HEK293 (cell line): ENCODE measurements around the gene NOX5.
A peak's percentile ranks its signal among the peaks of the same experiment; 100 is the strongest.

ENCODE experiments used
- AEBP2 ChIP-seq: fragments of 450-650 bp; formaldehyde crosslinking; IDR thresholded peaks from 2 replicates; pipeline ENCODE4 v1.5.1; 2016; ENCODE audit warnings: missing biosample characterization, missing genetic modification characterization, borderline replicate concordance
- BCL6B ChIP-seq: fragments of 450-650 bp; formaldehyde crosslinking; IDR thresholded peaks from 2 replicates; pipeline ENCODE4 v1.5.1; 2017; ENCODE audit warnings: missing biosample characterization, missing genetic modification characterization
- EGR2 ChIP-seq: fragments of 450-650 bp; formaldehyde crosslinking; IDR thresholded peaks from 2 replicates; pipeline ENCODE4 v1.5.1; 2016; ENCODE audit warnings: low read depth, missing biosample characterization, missing genetic modification characterization
- GFI1B ChIP-seq: fragments of 450-650 bp; formaldehyde crosslinking; IDR thresholded peaks from 2 replicates; pipeline ENCODE4 v1.5.1; 2016; ENCODE audit warnings: missing biosample characterization, missing genetic modification characterization
- GLIS1 ChIP-seq: fragments of 450-650 bp; formaldehyde crosslinking; IDR thresholded peaks from 2 replicates; pipeline ENCODE4 v1.5.1; 2016; ENCODE audit warnings: missing biosample characterization, missing genetic modification characterization
- IKZF3 ChIP-seq: fragments of 450-650 bp; IDR thresholded peaks from 2 replicates; pipeline ENCODE4 v1.5.0; 2018; ENCODE audit warnings: missing biosample characterization, mild to moderate bottlenecking, missing genetic modification characterization, moderate library complexity
- INSM2 ChIP-seq: fragments of 450-650 bp; formaldehyde crosslinking; IDR thresholded peaks from 2 replicates; pipeline ENCODE4 v1.5.1; 2016; ENCODE audit warnings: missing biosample characterization, missing genetic modification characterization
- KLF7 ChIP-seq: fragments of 450-650 bp; formaldehyde crosslinking; IDR thresholded peaks from 2 replicates; pipeline ENCODE4 v1.5.1; 2016; ENCODE audit warnings: missing biosample characterization, missing genetic modification characterization, borderline replicate concordance
- OVOL3 ChIP-seq: fragments of 450-650 bp; formaldehyde crosslinking; IDR thresholded peaks from 2 replicates; pipeline ENCODE4 v1.5.1; 2016; ENCODE audit warnings: missing biosample characterization, missing genetic modification characterization
- SALL2 ChIP-seq: fragments of 450-650 bp; formaldehyde crosslinking; IDR thresholded peaks from 2 replicates; pipeline ENCODE4 v1.5.0; 2017; ENCODE audit warnings: missing biosample characterization, mild to moderate bottlenecking, missing genetic modification characterization, borderline replicate concordance
- ZBTB49 ChIP-seq: fragments of 450-650 bp; formaldehyde crosslinking; IDR thresholded peaks from 2 replicates; pipeline ENCODE4 v1.5.1; 2016; ENCODE audit warnings: missing biosample characterization, missing genetic modification characterization, low read depth
- ZEB2 ChIP-seq: fragments of 450-650 bp; formaldehyde crosslinking; IDR thresholded peaks from 2 replicates; pipeline ENCODE4 v1.5.1; 2016; ENCODE audit warnings: missing biosample characterization, missing genetic modification characterization
- ZFHX2 ChIP-seq: fragments of 450-650 bp; formaldehyde crosslinking; conservative IDR thresholded peaks from 2 replicates; pipeline ENCODE4 v1.5.1; 2016; ENCODE audit warnings: missing biosample characterization, missing genetic modification characterization
- ZNF114 ChIP-seq: fragments of 450-650 bp; formaldehyde crosslinking; IDR thresholded peaks from 2 replicates; pipeline ENCODE4 v1.5.0; 2017; ENCODE audit warnings: missing biosample characterization, missing genetic modification characterization
- ZNF146 ChIP-seq: fragments of 450-650 bp; formaldehyde crosslinking; IDR thresholded peaks from 2 replicates; pipeline ENCODE4 v1.5.1; 2016; ENCODE audit warnings: missing biosample characterization, missing genetic modification characterization
- ZNF19 ChIP-seq: fragments of 450-650 bp; formaldehyde crosslinking; IDR thresholded peaks from 2 replicates; pipeline ENCODE4; 2016; ENCODE audit warnings: missing biosample characterization, missing genetic modification characterization, low read depth
- ZNF2 ChIP-seq: fragments of 450-650 bp; formaldehyde crosslinking; IDR thresholded peaks from 2 replicates; pipeline ENCODE4 v1.5.1; 2016; ENCODE audit warnings: missing biosample characterization, missing genetic modification characterization
- ZNF223 ChIP-seq: fragments of 450-650 bp; formaldehyde crosslinking; IDR thresholded peaks from 2 replicates; pipeline ENCODE4 v1.5.1; 2016; ENCODE audit warnings: missing biosample characterization, missing genetic modification characterization
- ZNF416 ChIP-seq: fragments of 450-650 bp; formaldehyde crosslinking; IDR thresholded peaks from 2 replicates; pipeline ENCODE4 v1.5.1; 2016; ENCODE audit warnings: missing biosample characterization, missing genetic modification characterization
- ZNF473 ChIP-seq: fragments of 450-650 bp; formaldehyde crosslinking; IDR thresholded peaks from 2 replicates; pipeline ENCODE4 v1.5.1; 2017; ENCODE audit warnings: missing biosample characterization, missing genetic modification characterization
- ZNF48 ChIP-seq: fragments of 450-650 bp; formaldehyde crosslinking; IDR thresholded peaks from 2 replicates; pipeline ENCODE4 v1.5.1; 2016; ENCODE audit warnings: missing biosample characterization, missing genetic modification characterization
- ZNF501 ChIP-seq: fragments of 450-650 bp; formaldehyde crosslinking; IDR thresholded peaks from 2 replicates; pipeline ENCODE4 v1.5.1; 2016; ENCODE audit warnings: missing biosample characterization, missing genetic modification characterization
- ZNF514 ChIP-seq: fragments of 450-650 bp; formaldehyde crosslinking; IDR thresholded peaks from 2 replicates; pipeline ENCODE4 v1.5.1; 2016; ENCODE audit warnings: missing biosample characterization, missing genetic modification characterization
- ZNF544 ChIP-seq: fragments of 450-650 bp; formaldehyde crosslinking; IDR thresholded peaks from 2 replicates; pipeline ENCODE4 v1.5.0; 2017; ENCODE audit warnings: missing biosample characterization, missing genetic modification characterization
- ZNF555 ChIP-seq: fragments of 450-650 bp; formaldehyde crosslinking; conservative IDR thresholded peaks from 2 replicates; pipeline ENCODE4 v1.5.1; 2017; ENCODE audit warnings: missing biosample characterization, mild to moderate bottlenecking, missing genetic modification characterization, inconsistent platforms
- ZNF585B ChIP-seq: fragments of 450-650 bp; formaldehyde crosslinking; IDR thresholded peaks from 2 replicates; pipeline ENCODE4 v1.5.1; 2016; ENCODE audit warnings: missing biosample characterization, missing genetic modification characterization
- ZNF704 ChIP-seq: fragments of 450-650 bp; formaldehyde crosslinking; IDR thresholded peaks from 2 replicates; pipeline ENCODE4 v1.5.1; 2016; ENCODE audit warnings: missing biosample characterization, missing genetic modification characterization
- ZNF76 ChIP-seq: fragments of 450-650 bp; formaldehyde crosslinking; IDR thresholded peaks from 2 replicates; pipeline ENCODE4; 2016; ENCODE audit warnings: low read depth, missing biosample characterization, missing genetic modification characterization, borderline replicate concordance
- ZNF792 ChIP-seq: fragments of 450-650 bp; formaldehyde crosslinking; IDR thresholded peaks from 2 replicates; pipeline ENCODE4 v1.5.1; 2016; ENCODE audit warnings: missing biosample characterization, missing genetic modification characterization
- ZSCAN18 ChIP-seq: fragments of 450-650 bp; formaldehyde crosslinking; IDR thresholded peaks from 2 replicates; pipeline ENCODE4 v1.5.1; 2016; ENCODE audit warnings: missing biosample characterization, missing genetic modification characterization
- ZSCAN23 ChIP-seq: fragments of 450-650 bp; formaldehyde crosslinking; IDR thresholded peaks from 2 replicates; pipeline ENCODE4 v1.5.1; 2016; ENCODE audit warnings: missing biosample characterization, missing genetic modification characterization

Gene NOX5

GRCh38 chr15:69074001-69074842, 59.7 kb downstream of the NOX5 start (continued):
- no peak for TF ChIP-seq AEBP2 (tag by site-specific recombination)
- no peak for TF ChIP-seq BCL6B (tag by site-specific recombination)
- no peak for TF ChIP-seq ZBTB49 (tag by site-specific recombination)
- no peak for TF ChIP-seq GFI1B
- no peak for TF ChIP-seq ZNF473 (tag by site-specific recombination)
- no peak for TF ChIP-seq ZNF585B (tag by site-specific recombination)
- no peak for TF ChIP-seq SALL2
- TF ChIP-seq ZEB2 (tag by site-specific recombination), result peak; percentile 66; the same call in 1 of the 2 replicates
- TF ChIP-seq ZFHX2 (tag by site-specific recombination), result peak; percentile 57
- no peak for TF ChIP-seq ZNF114
- TF ChIP-seq ZNF555, result no peak
- TF ChIP-seq ZNF544 (tag by site-specific recombination), result no peak
- TF ChIP-seq ZNF48 (tag by site-specific recombination), result no peak
- TF ChIP-seq ZSCAN23, result no peak
- peak; percentile 51; the same call in 1 of the 2 replicates for TF ChIP-seq INSM2
- no peak for TF ChIP-seq ZNF792
- TF ChIP-seq ZNF501 (tag by site-specific recombination), result peak; percentile 81
- peak; percentile 77; the same call in 1 of the 2 replicates for TF ChIP-seq KLF7 (tag by site-specific recombination)
- peak; percentile 53; the same call in 1 of the 2 replicates for TF ChIP-seq EGR2 (tag by site-specific recombination)
- TF ChIP-seq ZSCAN18 (tag by site-specific recombination), result no peak
- peak; percentile 87 for TF ChIP-seq ZNF2 (tag by site-specific recombination)
- no peak for TF ChIP-seq OVOL3
- TF ChIP-seq ZNF146 (tag by site-specific recombination), result no peak
- no peak for TF ChIP-seq ZNF19 (tag by site-specific recombination)
- TF ChIP-seq ZNF223 (tag by site-specific recombination), result no peak
- TF ChIP-seq ZNF416 (tag by site-specific recombination), result no peak
- no peak for TF ChIP-seq ZNF514 (tag by site-specific recombination)
- no peak for TF ChIP-seq ZNF704 (tag by site-specific recombination)
- peak; percentile 92 for TF ChIP-seq GLIS1 (tag by site-specific recombination)
- TF ChIP-seq IKZF3 (tag by site-specific recombination), result peak; percentile 89
- TF ChIP-seq ZNF76 (tag by site-specific recombination), result peak; percentile 38; the same call in 1 of the 2 replicates
